HL-60/S4 treated with retinoic acid at 250 ng/mL for 4 days and 3 days (cell line): ENCODE measurements around the gene NCR2.

ENCODE experiments used
- in situ Hi-C: fragments of 300-500 bp; cut with MboI; formaldehyde crosslinking; loops from 2 replicates; pipeline ENCODE4 v1.7.0; 2022; ENCODE audit warnings: low sequenced_read_pairs

Gene NCR2

DNA sequence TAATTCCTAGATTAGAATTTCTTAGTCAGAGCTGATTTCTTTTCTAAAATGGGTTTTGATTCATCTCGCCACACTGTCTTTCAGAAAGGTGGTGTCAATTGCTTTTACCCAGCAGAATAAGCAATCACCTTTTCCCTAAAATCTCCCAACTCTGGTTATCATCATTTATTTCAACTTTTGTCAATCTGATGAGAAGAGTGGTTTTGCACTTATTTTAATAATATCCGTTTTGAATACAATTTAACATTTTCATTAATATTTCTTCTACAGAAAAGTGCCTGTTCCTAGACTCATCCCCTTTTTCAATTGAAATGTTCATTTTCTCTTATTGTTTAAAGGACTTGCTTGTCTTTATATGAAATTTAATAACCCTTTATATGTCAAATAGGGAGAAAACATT lies 8.2 kb upstream of the NCR2 start:
- in situ Hi-C loops: no loop called here

DNA sequence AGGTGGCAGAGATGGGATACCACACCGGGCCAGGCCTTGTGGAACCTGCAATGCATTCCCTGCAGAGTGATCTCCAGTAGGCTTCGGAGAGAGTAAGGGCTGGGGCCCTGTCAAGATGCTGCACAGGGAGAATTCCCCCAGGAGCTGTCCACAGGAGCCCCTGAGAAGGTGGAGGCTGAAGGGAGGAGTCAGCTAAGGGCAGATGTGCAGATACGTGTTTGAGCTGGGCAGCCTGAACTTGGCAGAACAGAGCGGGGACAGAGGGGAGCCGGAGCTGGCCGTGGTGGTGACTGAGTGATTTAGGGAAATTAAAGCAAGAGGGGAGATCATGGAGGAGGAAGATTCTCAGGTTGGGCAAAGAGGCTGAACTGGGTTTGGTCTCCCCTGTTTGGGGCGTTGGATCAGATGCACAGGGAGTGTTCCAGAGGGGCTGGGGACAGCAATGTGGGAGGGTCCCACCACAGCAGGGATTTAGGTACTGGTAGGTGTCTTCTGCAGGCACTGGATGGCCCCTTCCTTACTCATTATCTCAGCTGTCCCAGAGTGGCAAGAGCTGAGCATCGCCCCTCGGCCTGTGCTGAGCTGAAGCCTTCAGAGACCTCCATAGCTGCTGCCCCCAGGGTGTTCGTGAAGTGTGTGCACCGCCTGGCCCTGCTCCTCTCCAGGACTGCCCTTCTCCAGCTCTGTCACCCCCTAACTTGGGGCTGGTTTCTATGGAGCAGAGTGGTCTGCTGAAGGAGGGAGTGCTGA lies 3.8 kb upstream of the NCR2 start:
- in situ Hi-C loops: no loop called here

DNA sequence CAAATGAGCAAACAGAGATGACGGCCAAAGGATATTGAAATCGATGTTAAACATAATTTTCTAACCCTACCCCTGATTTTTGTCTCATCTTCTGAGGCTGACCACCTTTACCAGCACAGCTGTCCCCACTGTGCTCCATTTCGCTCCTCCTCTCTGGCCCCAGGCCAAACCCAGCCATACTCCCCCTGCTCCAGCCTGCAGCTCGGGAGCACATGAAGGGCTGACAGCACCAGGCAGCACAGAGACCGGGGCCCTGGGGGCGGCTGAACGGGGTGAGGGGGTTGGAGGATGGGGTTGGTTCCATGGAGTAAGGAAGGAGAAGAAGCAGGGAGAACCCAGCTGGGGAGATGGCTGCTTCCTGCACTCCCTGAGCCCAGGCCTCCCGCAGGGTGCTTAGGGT lies 3.2 kb upstream of the NCR2 start:
- in situ Hi-C loops: no loop called here

DNA sequence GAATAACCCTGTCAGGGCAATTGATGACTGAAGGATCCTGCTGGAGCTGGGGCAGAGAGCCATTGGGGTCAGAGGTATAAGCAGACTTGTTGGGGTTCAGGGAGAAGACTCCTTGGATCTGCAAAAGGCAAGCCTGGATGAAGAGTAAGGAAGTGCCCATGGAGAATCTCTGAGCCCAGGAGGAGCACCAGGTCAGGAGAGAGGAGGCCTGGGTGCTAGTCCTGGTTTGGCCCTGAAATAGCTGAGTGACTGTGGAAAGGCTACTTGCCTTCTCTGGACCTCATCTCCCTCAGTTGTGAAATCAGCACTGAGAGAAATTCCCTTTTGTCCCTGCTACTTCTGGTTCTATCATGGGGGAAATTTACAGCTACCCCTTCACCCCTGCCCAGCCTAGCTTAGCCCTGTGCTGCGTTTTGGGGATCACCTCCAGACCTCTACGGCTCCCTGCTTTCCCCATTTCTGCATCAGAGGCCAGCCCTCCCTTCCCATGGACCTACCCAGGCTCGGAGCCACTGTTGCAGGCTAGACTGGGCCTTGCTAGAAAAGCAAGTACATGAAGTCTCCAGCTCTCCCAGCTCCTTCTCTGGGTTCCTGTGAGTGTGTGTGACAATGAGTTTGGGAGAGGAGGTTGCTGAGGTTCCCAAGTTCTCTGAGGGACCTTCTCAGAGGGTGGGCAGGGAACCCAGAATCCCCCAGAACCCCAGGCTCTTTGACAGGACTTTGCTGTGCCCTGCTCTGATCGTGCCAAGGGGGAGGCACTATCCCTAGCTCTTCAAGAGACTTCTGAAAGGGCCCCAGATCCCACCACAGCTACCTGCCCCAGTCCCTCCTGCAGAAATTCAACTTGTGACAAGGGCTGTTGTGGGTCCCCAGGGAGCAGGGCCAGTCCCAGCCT lies 2.3 kb upstream of the NCR2 start:
- in situ Hi-C loops: no loop called here

- in situ Hi-C loops: no loop called here
These were observed 847 bp upstream of the NCR2 start for GRCh38 chr6:41334482-41335040.

DNA sequence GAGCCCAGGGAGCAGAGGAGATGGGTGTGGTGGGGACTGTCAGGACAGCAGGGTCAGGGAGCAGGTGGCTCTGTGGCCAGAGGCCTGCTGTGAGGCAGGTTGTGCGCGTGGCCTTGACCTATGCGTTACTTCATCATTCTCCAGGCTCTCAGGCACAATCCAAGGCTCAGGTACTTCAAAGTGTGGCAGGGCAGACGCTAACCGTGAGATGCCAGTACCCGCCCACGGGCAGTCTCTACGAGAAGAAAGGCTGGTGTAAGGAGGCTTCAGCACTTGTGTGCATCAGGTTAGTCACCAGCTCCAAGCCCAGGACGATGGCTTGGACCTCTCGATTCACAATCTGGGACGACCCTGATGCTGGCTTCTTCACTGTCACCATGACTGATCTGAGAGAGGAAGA lies 535 bp downstream of the NCR2 start:
- in situ Hi-C loops: no loop called here

GRCh38 chr6:41336824-41337223 lies 1.4 kb downstream of the NCR2 start:
- in situ Hi-C loops: no loop called here

- in situ Hi-C loops: no loop called here
These were observed 2.3 kb downstream of the NCR2 start for GRCh38 chr6:41337709-41338108.

DNA sequence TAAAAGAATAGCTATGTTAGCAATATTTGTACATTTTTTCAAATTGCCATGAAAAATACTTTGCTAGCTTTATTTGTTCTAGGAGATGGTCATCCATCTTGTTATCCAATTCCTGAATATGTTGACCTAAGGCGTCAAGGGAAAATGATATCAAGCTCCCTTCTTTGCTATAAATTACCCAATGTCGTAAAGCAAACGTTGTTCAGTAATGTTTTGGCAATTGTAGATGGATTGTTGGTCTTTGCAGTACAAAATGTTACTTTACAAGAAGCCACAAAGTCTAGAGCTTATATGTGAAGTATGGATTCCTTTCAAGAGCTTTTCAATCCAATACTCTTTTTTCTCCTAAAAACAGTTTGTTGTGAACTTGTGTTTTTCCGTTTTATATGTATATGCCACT lies 3.3 kb downstream of the NCR2 start:
- in situ Hi-C loops: no loop called here

GRCh38 chr6:41341580-41341979 lies 6.2 kb downstream of the NCR2 start:
- in situ Hi-C loops: no loop called here

- in situ Hi-C loops: no loop called here
These were observed 6.8 kb downstream of the NCR2 start for GRCh38 chr6:41342241-41342640.

DNA sequence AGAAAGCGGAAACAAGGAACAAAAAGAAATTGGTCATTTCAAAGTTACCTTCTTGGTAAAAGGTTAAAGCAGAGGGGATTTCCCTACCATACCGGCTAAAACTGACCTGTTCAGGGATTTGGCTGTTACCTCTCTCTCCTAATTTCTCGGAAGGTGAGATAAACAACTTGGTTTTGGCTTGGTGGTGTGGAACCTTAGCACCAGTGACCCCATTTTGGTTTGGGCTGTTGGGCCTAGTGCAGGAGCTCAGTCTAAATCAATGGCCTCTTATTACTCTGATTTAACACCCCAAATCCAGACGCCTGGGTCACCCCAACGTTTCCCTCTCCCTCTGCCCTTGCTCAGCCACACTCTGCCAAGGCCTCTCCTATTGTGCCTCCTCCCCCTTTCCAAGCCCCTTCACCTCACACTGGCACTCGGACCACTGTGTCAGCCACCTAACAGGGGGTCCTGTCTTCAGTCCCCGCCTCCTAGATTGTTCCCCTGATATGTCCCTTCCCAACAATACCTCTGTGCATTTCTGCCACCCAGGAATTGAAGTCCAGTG lies 8.3 kb downstream of the NCR2 start:
- in situ Hi-C loops: no loop called here

- in situ Hi-C loops: no loop called here
These were observed 9.5 kb downstream of the NCR2 start for GRCh38 chr6:41344876-41345275.

- in situ Hi-C loops: no loop called here
These were observed 10.5 kb downstream of the NCR2 start for GRCh38 chr6:41345901-41346300.

DNA sequence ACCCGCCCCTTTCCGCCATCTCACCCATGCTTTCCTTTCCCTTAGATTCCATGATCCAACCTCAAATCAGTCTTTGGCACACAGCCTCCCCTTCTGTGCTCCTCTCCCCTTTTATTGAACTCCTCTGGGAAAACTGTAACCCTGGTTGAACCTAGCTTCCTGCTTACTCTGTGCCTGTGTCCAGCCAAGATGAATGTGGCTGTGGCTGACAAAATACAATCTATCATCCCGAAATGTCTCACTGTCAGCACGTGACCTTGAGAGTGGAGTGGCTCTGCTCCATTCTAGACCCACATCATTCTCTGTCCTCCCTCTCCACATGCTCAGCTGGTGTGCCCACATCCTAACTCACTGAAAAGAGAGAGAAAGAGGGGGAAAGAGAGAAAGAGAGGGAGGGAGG lies 11.0 kb downstream of the NCR2 start:
- in situ Hi-C loops: no loop called here

DNA sequence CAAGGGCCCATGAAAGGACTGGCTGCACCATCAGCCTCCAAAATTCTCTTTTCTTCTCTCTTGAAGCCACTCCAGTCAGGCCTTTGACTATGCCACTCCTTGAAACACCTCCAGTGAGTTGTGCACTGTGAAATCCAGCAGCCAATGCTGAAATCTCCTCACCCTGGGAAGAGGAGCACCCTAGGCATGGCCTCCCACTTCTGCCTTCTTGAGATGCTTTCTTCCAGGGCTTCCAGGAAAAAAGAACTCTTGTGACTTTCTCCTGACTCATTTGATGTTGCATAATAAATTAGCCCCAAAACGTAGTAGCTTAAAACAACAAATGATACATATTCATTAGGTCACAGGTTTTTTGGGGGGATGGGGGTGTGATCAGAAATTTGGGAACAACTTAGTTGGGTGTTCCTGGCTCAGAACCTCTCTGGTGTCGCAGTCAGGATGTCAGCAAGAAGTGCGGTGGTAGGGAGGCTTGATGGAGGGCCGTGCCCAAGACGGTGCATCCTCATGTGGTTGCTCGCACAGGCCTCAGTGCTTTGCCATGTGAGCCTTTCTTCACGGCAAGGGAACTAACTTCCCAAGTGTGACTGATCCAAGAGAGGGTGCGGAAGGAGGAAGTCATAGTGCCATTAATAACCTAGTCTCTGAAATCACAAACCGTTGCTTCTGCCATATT lies 12.1 kb downstream of the NCR2 start:
- in situ Hi-C loops: no loop called here

DNA sequence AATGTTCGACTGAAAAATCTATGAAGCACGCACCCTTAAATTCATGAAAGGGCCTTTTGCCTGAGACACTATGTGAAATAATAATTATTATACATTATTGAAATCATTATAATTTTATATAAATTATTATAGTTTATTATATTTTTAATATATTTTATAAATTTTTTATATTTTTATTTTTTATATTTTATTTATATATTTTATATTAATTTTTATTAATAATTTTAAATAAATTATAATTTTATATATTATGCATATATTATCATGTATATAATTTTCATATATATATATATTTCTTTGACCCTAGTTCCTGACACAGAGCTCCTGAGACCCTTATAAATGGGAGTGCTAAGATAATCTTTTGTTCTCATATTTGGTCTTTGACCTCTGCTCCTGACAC lies 13.5 kb downstream of the NCR2 start:
- in situ Hi-C loops: no loop called here

GRCh38 chr6:41352396-41352795 lies 17.0 kb downstream of the NCR2 start:
- in situ Hi-C loops: no loop called here

GRCh38 chr6:41352907-41353306 lies 17.5 kb downstream of the NCR2 start:
- in situ Hi-C loops: no loop called here

- in situ Hi-C loops: no loop called here
These were observed 17.9 kb downstream of the NCR2 start for GRCh38 chr6:41353333-41353732.

GRCh38 chr6:41355952-41356351 lies 20.5 kb downstream of the NCR2 start:
- in situ Hi-C loops: no loop called here
